Vagina (tissue), 2 donors: ENCODE results near the gene FARP2.

Experiments
- POLR2A ChIP-seq, 2 donors: fragments of 450-650 bp; IDR thresholded peaks; one replicate each; pipeline ENCODE4 v1.6.1; 2017; ENCODE audit warnings: antibody characterized with exemption in 2 of 2, mild to moderate bottlenecking in 2 of 2, moderate library complexity in 2 of 2
- POLR2AphosphoS5 ChIP-seq, 2 donors: sonication (generic); formaldehyde crosslinking; IDR thresholded peaks; one replicate each; pipeline ENCODE4 v1.9.0; 2017; ENCODE audit warnings: antibody characterized with exemption in 2 of 2, mild to moderate bottlenecking in 2 of 2, low read depth in 1 of 2; ENCODE audit not compliant: insufficient read depth in 1 of 2

DNA sequence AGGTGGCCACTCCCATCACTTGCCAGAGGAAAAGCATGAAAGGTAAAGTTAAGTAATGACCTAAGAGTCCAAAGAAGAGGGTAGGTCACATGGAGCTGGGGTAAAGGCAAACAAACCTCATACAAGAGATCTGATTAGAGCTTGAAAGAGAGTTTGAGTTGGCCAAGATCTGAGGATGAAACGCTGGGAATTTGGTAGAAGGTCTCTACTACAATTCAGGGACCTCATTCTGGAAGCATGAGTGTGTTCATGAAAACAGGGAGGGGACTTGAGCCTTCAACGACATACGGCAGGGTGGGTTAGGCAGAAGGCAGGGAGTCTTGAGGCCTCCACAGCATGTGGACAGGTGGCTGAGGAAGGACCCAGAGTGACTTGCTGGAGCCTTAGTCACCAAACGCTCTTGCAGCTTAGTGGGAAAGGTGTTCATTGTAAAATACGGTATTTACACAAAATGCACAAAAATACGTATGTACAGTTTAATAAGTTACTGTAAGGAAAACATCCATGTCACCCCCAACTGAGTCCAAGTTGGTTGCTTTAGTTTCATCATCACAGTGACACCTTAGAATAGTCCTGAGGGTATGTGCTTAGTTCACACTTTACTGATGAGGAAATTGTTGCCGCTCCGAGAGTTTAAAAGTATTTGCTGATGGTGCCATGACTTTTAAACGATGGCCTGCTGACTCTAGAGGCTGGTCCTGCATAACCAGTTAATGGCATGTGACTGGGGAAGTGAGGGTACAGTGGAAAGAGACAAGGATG is 5.0 kb upstream of the FARP2 start:
- TF ChIP-seq POLR2AphosphoS5 (IDR thresholded peaks at IDR 0.05; ENCODE audit: insufficient read depth in 1 of 2, low read depth in 1 of 2) (no peak), POLR2A (IDR thresholded peaks at IDR 0.05) (no peak)
